ENCODE data around the gene GALNTL6. TPM values are rescaled to one million over a fixed set of nuclear protein-coding genes. Genes with fewer than 3 reads are reported as not detected.

GALNTL6 gene
- total RNA-seq, 4 donors from 2014 or later, result 0.67 to 0.70 TPM; not detected in 2

GRCh38 chr4:172996571-172997216 is 1183.5 kb downstream of the GALNTL6 start:
- Histone ChIP-seq H3K4me3 (no peak overlapping the region), H3K9me3 (no peaks in the 10 kb centered on the region), H3K27me3 (no peaks in the 10 kb centered on the region), H3K27ac (no peak overlapping the region), H3K36me3 (no peaks in the 10 kb centered on the region), H3K4me1 (peaks cover 0 to 12% (median 2%) of the 10 kb centered on the region in 4 donors)
- no peak for DNase-seq
- TF ChIP-seq, protein P1, sequence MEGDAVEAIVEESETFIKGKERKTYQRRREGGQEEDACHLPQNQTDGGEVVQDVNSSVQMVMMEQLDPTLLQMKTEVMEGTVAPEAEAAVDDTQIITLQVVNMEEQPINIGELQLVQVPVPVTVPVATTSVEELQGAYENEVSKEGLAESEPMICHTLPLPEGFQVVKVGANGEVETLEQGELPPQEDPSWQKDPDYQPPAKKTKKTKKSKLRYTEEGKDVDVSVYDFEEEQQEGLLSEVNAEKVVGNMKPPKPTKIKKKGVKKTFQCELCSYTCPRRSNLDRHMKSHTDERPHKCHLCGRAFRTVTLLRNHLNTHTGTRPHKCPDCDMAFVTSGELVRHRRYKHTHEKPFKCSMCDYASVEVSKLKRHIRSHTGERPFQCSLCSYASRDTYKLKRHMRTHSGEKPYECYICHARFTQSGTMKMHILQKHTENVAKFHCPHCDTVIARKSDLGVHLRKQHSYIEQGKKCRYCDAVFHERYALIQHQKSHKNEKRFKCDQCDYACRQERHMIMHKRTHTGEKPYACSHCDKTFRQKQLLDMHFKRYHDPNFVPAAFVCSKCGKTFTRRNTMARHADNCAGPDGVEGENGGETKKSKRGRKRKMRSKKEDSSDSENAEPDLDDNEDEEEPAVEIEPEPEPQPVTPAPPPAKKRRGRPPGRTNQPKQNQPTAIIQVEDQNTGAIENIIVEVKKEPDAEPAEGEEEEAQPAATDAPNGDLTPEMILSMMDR (IDR thresholded peaks at IDR 0.05), result no peak
- no peak for TF ChIP-seq POLR2A (IDR thresholded peaks at IDR 0.05)

DNA sequence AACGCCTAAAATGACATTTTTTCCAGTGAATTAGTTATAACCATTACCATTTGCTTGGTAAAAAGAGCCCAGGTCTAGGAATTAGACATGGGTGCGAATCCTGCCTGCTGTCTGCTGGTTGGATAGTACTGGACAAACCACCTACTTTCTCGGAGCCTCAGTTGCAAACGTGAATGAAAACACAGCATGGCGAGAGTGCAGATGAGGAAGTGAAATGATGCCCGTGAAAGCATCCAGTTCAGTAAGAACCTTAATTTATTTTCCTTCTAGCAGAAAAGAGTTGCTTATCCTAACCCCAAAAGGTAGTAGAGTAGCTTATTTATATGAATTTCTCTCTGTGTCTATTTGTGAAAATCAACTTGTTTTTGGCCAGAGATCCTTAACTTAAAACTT is 1184.0 kb downstream of the GALNTL6 start:
- Histone ChIP-seq H3K36me3 (no peaks in the 10 kb centered on the region), H3K27ac (no peak overlapping the region), H3K27me3 (no peaks in the 10 kb centered on the region), H3K4me3 (no peak overlapping the region), H3K9me3 (no peaks in the 10 kb centered on the region), H3K4me1 (peaks cover 0 to 8% (median 2%) of the 10 kb centered on the region in 4 donors)
- DNase-seq, result no peak
- no peak for TF ChIP-seq POLR2A (IDR thresholded peaks at IDR 0.05)
- TF ChIP-seq, protein P1 (IDR thresholded peaks at IDR 0.05), result no peak

DNA sequence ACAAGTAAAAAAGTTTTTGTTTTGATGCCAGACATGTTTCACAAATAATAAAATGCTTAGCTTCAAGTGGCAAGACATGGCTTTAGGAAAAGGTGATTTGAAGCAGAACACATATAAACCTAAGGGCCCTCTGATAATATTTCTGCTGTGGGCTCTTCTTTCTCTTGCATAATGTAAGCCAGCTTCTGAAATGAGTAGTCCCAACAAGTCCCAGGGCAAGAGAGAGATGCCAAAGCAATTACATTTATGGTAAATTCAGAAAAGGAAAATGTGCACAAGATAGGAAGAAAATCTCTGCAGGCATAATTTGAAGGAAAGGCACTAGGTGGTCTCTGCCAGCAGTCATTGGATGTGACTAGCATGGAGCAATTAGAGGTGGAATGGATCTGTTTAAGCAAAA is 1184.7 kb downstream of the GALNTL6 start:
- TF ChIP-seq POLR2A (IDR thresholded peaks at IDR 0.05), result no peak
- TF ChIP-seq, protein P1 (IDR thresholded peaks at IDR 0.05), result no peak
- Histone ChIP-seq H3K27ac (no peak overlapping the region), H3K9me3 (no peaks in the 10 kb centered on the region), H3K36me3 (no peaks in the 10 kb centered on the region), H3K4me3 (no peak overlapping the region), H3K27me3 (no peaks in the 10 kb centered on the region), H3K4me1 (peaks cover 0 to 5% (median 2%) of the 10 kb centered on the region in 4 donors)
- DNase-seq, result no peak

- H3K27ac ChIP-seq, result no peak overlapping the region
- no peaks in the 10 kb centered on the region for H3K9me3 ChIP-seq
- H3K27me3 ChIP-seq, result no peaks in the 10 kb centered on the region
- DNase-seq, result no peak
- no peaks in the 10 kb centered on the region for H3K4me1 ChIP-seq
- no peak overlapping the region for H3K4me3 ChIP-seq
- TF ChIP-seq, protein P1 (IDR thresholded peaks at IDR 0.05), result no peak
- no peak for TF ChIP-seq POLR2A (IDR thresholded peaks at IDR 0.05)
- H3K36me3 ChIP-seq, result no peaks in the 10 kb centered on the region
Measured at GRCh38 chr4:172998527-172999469, 1185.6 kb downstream of the GALNTL6 start.

GRCh38 chr4:173001571-173001970 is 1188.4 kb downstream of the GALNTL6 start:
- no peaks in the 10 kb centered on the region for H3K27me3 ChIP-seq
- DNase-seq, result no peak
- H3K4me3 ChIP-seq, result no peak overlapping the region
- H3K4me1 ChIP-seq, result peaks cover 0 to 9% (median 0%) of the 10 kb centered on the region in 4 donors
- TF ChIP-seq POLR2A (IDR thresholded peaks at IDR 0.05), result no peak
- TF ChIP-seq, protein P1 (IDR thresholded peaks at IDR 0.05), result no peak
- H3K9me3 ChIP-seq, result no peaks in the 10 kb centered on the region
- H3K36me3 ChIP-seq, result no peaks in the 10 kb centered on the region
- H3K27ac ChIP-seq, result no peak overlapping the region

Data from Peyer's patch (tissue), 4 donors.